ENCODE results near the gene ZFYVE28.
"Not testable (repeated sequence)": the region's sequence is repeated elsewhere in the genome, so short reads cannot be mapped to it uniquely, and the experiment has no call there.

ZFYVE28 gene

GRCh38 chr4:2417765-2418649, at the start of gene ZFYVE28:
Gene ZFYVE28, minus strand, starts transcription at chr4:2418645. Its CDS starts 322 bp downstream, at chr4:2418323.
- DNase-seq (ENCODE audit: low read depth in 3 of 3, low spot score in 1 of 3): no peak

- DNase-seq (ENCODE audit: low read depth in 3 of 3, low spot score in 1 of 3): not testable (repeated sequence)
Observed at GRCh38 chr4:2465544-2465943, 47.1 kb upstream of the ZFYVE28 start.

GRCh38 chr4:2465032-2465431, 46.6 kb upstream of the ZFYVE28 start:
- DNase-seq (ENCODE audit: low read depth in 3 of 3, low spot score in 1 of 3): no peak

GRCh38 chr4:2462992-2463762, 44.7 kb upstream of the ZFYVE28 start:
- DNase-seq (ENCODE audit: low read depth in 3 of 3, low spot score in 1 of 3): no peak

- DNase-seq (ENCODE audit: low read depth in 3 of 3, low spot score in 1 of 3): peak in 2 of 3 donors; percentile 39 to 51
Observed at GRCh38 chr4:2462218-2462991, 44.0 kb upstream of the ZFYVE28 start.

GRCh38 chr4:2461246-2461960, 43.0 kb upstream of the ZFYVE28 start:
- DNase-seq (ENCODE audit: low read depth in 3 of 3, low spot score in 1 of 3): no peak

GRCh38 chr4:2459589-2460349, 41.3 kb upstream of the ZFYVE28 start:
- no peak for DNase-seq (ENCODE audit: low read depth in 3 of 3, low spot score in 1 of 3)

GRCh38 chr4:2458546-2459491, 40.4 kb upstream of the ZFYVE28 start:
- no peak for DNase-seq (ENCODE audit: low read depth in 3 of 3, low spot score in 1 of 3)

- DNase-seq (ENCODE audit: low read depth in 3 of 3, low spot score in 1 of 3): no peak
Observed at GRCh38 chr4:2457481-2458295, 39.2 kb upstream of the ZFYVE28 start.

GRCh38 chr4:2451821-2452785, 33.7 kb upstream of the ZFYVE28 start:
- no peak for DNase-seq (ENCODE audit: low read depth in 3 of 3, low spot score in 1 of 3)

- DNase-seq (ENCODE audit: low read depth in 3 of 3, low spot score in 1 of 3): no peak
Observed at GRCh38 chr4:2451036-2451520, 32.6 kb upstream of the ZFYVE28 start.

- DNase-seq (ENCODE audit: low read depth in 3 of 3, low spot score in 1 of 3): no peak
Observed at GRCh38 chr4:2450394-2451035, 32.1 kb upstream of the ZFYVE28 start.

GRCh38 chr4:2449511-2450392, 31.3 kb upstream of the ZFYVE28 start:
- DNase-seq (ENCODE audit: low read depth in 3 of 3, low spot score in 1 of 3): no peak

GRCh38 chr4:2449051-2449450, 30.6 kb upstream of the ZFYVE28 start:
- DNase-seq (ENCODE audit: low read depth in 3 of 3, low spot score in 1 of 3): no peak

GRCh38 chr4:2448589-2448988, 30.1 kb upstream of the ZFYVE28 start:
- DNase-seq (ENCODE audit: low read depth in 3 of 3, low spot score in 1 of 3): no peak
